Measurements from ENCODE around the gene DPYD. TPM values are rescaled to one million over a fixed set of nuclear protein-coding genes. Genes with fewer than 3 reads are reported as not detected.

Gene DPYD
- total RNA-seq, 1 experiment from 2014 or later = 7.0 TPM

DNA sequence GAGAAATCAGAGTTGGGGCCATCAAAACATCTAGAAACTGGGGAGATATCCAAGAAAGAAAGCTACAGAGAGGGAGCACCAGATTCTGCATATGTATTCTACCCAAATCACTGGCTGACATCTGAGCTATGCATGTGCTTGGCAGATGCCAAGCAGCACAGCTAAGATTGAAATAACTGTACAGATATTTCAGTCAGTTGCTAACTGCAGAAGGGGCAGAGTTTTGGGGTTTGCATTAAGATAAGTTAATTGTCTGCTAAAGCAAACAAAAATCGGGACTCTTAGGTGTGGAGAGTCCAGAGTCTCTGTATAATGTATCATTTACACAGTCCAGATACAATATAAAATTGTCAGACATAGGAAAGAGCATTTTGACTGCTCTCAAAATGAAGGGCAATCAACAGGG lies 762.1 kb downstream of the DPYD start:
- TF ChIP-seq, protein P1, sequence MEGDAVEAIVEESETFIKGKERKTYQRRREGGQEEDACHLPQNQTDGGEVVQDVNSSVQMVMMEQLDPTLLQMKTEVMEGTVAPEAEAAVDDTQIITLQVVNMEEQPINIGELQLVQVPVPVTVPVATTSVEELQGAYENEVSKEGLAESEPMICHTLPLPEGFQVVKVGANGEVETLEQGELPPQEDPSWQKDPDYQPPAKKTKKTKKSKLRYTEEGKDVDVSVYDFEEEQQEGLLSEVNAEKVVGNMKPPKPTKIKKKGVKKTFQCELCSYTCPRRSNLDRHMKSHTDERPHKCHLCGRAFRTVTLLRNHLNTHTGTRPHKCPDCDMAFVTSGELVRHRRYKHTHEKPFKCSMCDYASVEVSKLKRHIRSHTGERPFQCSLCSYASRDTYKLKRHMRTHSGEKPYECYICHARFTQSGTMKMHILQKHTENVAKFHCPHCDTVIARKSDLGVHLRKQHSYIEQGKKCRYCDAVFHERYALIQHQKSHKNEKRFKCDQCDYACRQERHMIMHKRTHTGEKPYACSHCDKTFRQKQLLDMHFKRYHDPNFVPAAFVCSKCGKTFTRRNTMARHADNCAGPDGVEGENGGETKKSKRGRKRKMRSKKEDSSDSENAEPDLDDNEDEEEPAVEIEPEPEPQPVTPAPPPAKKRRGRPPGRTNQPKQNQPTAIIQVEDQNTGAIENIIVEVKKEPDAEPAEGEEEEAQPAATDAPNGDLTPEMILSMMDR (IDR thresholded peaks at IDR 0.05; ENCODE audit: insufficient read depth in 1 of 2, low read depth in 1 of 2, low read length in 1 of 2, severe bottlenecking in 1 of 2, unreplicated experiment in 1 of 2) = no peak
- CTCF ChIA-PET = no interaction called here

DNA sequence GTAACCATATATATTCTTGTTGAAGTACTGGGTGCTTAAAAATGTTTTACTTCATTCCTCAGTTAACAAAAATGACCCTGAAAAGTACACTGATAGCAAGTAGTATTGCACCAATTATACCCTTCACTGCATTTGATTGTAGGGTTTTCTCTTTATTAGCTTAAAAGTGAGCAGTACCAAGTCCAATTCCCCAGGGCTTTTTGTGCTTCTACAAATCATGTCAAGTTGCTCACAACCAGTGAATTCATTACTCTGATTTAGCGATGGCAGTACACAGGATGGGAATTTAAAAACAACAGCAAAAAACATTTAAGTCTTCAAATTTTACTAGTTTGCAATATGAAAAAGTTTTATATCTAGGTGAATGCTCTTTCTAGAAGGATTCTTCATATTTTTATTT lies 762.8 kb downstream of the DPYD start:
- Histone ChIP-seq H3K27me3 (replicated peaks; ENCODE audit: control insufficient read depth, insufficient read depth, low read length) (no peaks in the 10 kb centered on the region), H3K36me3 (ENCODE audit: control insufficient read depth, insufficient read depth, low read length) (no peaks in the 10 kb centered on the region), H3K9me3 (no peaks in the 10 kb centered on the region), H3K4me3 (ENCODE audit: low read depth, low read length) (no peak overlapping the region), H3K4me1 (no peaks in the 10 kb centered on the region)
- DNase-seq = no peak
- ChIA-PET CTCF (no interaction called here), POLR2A (no interaction called here)
- no peaks in the 10 kb centered on the region for H3K36me3 Mint-ChIP-seq (ENCODE audit: insufficient read depth, unreplicated experiment)
- no peaks in the 10 kb centered on the region for H3K27me3 Mint-ChIP-seq (ENCODE audit: insufficient read depth, unreplicated experiment)
- TF ChIP-seq, protein P1 (IDR thresholded peaks at IDR 0.05; ENCODE audit: insufficient read depth in 1 of 2, low read depth in 1 of 2, low read length in 1 of 2, severe bottlenecking in 1 of 2, unreplicated experiment in 1 of 2) = no peak
- intact Hi-C loops (cut with micrococcal nuclease; ENCODE audit: unreplicated experiment) = no loop called here
- no peak overlapping the region for H3K27ac Mint-ChIP-seq (ENCODE audit: unreplicated experiment)
- H3K9me3 Mint-ChIP-seq (ENCODE audit: unreplicated experiment) = no peaks in the 10 kb centered on the region
- no peak overlapping the region for H3K4me3 Mint-ChIP-seq (ENCODE audit: unreplicated experiment)
- H3K4me1 Mint-ChIP-seq (ENCODE audit: low read depth, unreplicated experiment) = no peaks in the 10 kb centered on the region
- no TSS peak for BruUV-seq (replicated peaks)

More for the DNA sequence above, 762.1 kb downstream of the DPYD start:
- POLR2A ChIA-PET = no interaction called here
- no peaks in the 10 kb centered on the region for H3K4me1 ChIP-seq
- no peaks in the 10 kb centered on the region for H3K27me3 ChIP-seq (replicated peaks; ENCODE audit: control insufficient read depth, insufficient read depth, low read length)
- H3K27me3 Mint-ChIP-seq (ENCODE audit: insufficient read depth, unreplicated experiment) = no peaks in the 10 kb centered on the region
- H3K36me3 ChIP-seq (ENCODE audit: control insufficient read depth, insufficient read depth, low read length) = no peaks in the 10 kb centered on the region
- H3K27ac Mint-ChIP-seq (ENCODE audit: unreplicated experiment) = no peak overlapping the region
- H3K4me3 Mint-ChIP-seq (ENCODE audit: unreplicated experiment) = no peak overlapping the region
- intact Hi-C loops (cut with micrococcal nuclease; ENCODE audit: unreplicated experiment) = no loop called here
- no peak overlapping the region for H3K4me3 ChIP-seq (ENCODE audit: low read depth, low read length)
- no TSS peak for BruUV-seq (replicated peaks)
- no peaks in the 10 kb centered on the region for H3K9me3 ChIP-seq
- no peaks in the 10 kb centered on the region for H3K9me3 Mint-ChIP-seq (ENCODE audit: unreplicated experiment)
- H3K36me3 Mint-ChIP-seq (ENCODE audit: insufficient read depth, unreplicated experiment) = no peaks in the 10 kb centered on the region
- no peak for DNase-seq
- H3K4me1 Mint-ChIP-seq (ENCODE audit: low read depth, unreplicated experiment) = no peaks in the 10 kb centered on the region

DNA sequence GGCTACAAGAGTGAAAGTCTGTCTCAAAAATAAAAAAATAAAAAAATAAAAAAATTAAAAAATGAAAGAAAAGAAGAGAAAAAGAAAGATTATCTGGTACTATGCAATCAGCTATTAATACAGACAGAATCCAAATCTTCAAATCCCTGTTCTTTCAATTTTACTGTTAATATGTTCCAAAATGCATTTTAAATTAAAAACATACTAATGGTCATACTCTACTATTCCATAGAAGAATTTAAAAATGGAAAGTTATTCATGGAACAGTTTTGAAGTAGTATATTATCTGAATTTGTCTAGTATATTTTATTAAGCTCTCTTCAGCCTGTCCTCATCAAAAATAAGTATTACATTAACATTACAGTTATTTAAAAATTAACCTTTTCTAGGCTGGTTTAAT lies 769.2 kb downstream of the DPYD start:
- H3K36me3 Mint-ChIP-seq (ENCODE audit: insufficient read depth, unreplicated experiment) = no peaks in the 10 kb centered on the region
- no peaks in the 10 kb centered on the region for H3K9me3 Mint-ChIP-seq (ENCODE audit: unreplicated experiment)
- Histone ChIP-seq H3K4me1 (no peaks in the 10 kb centered on the region), H3K4me3 (ENCODE audit: low read depth, low read length) (no peak overlapping the region), H3K36me3 (ENCODE audit: control insufficient read depth, insufficient read depth, low read length) (no peaks in the 10 kb centered on the region), H3K9me3 (no peaks in the 10 kb centered on the region), H3K27me3 (replicated peaks; ENCODE audit: control insufficient read depth, insufficient read depth, low read length) (no peaks in the 10 kb centered on the region)
- TF ChIP-seq, protein P1 (IDR thresholded peaks at IDR 0.05; ENCODE audit: insufficient read depth in 1 of 2, low read depth in 1 of 2, low read length in 1 of 2, severe bottlenecking in 1 of 2, unreplicated experiment in 1 of 2) = no peak
- intact Hi-C loops (cut with micrococcal nuclease; ENCODE audit: unreplicated experiment) = no loop called here
- BruUV-seq (replicated peaks) = no TSS peak
- CTCF ChIA-PET = no interaction called here
- H3K4me3 Mint-ChIP-seq (ENCODE audit: unreplicated experiment) = no peak overlapping the region
- DNase-seq = no peak
- POLR2A ChIA-PET = no interaction called here
- no peaks in the 10 kb centered on the region for H3K27me3 Mint-ChIP-seq (ENCODE audit: insufficient read depth, unreplicated experiment)
- no peak overlapping the region for H3K27ac Mint-ChIP-seq (ENCODE audit: unreplicated experiment)
- H3K4me1 Mint-ChIP-seq (ENCODE audit: low read depth, unreplicated experiment) = no peaks in the 10 kb centered on the region
